ENCODE results near the gene PCDHB1. TPM values are rescaled to one million over a fixed set of nuclear protein-coding genes. Genes with fewer than 3 reads are reported as not detected.

Gene PCDHB1
- total RNA-seq, 1 experiment from 2014 or later, result not detected

- DNase-seq (ENCODE audit: low read depth, low spot score) (no peak), ATAC-seq (no peak)
- Histone ChIP-seq H3K9me3 (ENCODE audit: control insufficient read depth in 1 of 2, insufficient read depth in 1 of 2, low read depth in 1 of 2, low read length in 2 of 2) (no peaks in the 10 kb centered on the region; a peak in 1 of 4 replicates), H2AFZ (ENCODE audit: low read depth, low read length, poor library complexity, severe bottlenecking) (no peak overlapping the region), H3K27me3 (ENCODE audit: insufficient read depth, low read length) (no peaks in the 10 kb centered on the region), H3K4me3 (replicated peaks in 1 of 2; ENCODE audit: low read depth in 1 of 2, low read length in 2 of 2) (no peak overlapping the region), H3K9me2 (ENCODE audit: insufficient read depth) (no peaks in the 10 kb centered on the region), H3K9ac (ENCODE audit: low read length) (no peak overlapping the region), H3K27ac (ENCODE audit: low read depth, low read length) (no peak overlapping the region), H3K79me2 (ENCODE audit: insufficient read depth, low read length) (no peaks in the 10 kb centered on the region), H3K4me1 (ENCODE audit: control insufficient read depth in 1 of 2, insufficient read depth in 2 of 2, low read length in 2 of 2) (no peaks in the 10 kb centered on the region), H3K4me2 (ENCODE audit: low read length) (no peak overlapping the region), H4K20me1 (ENCODE audit: insufficient read depth) (no peaks in the 10 kb centered on the region), H3K36me3 (ENCODE audit: control insufficient read depth in 1 of 2, insufficient read depth in 2 of 2, low read length in 2 of 2) (no peaks in the 10 kb centered on the region)
- ChIA-PET POLR2A (no interaction called here), CTCF (no interaction called here), RAD21 (ENCODE audit: low non-redundant PET in 1 of 2, low total read pairs in 2 of 2, uncharacterized antibody in 2 of 2, unreplicated experiment in 2 of 2) (no interaction called here)
- BruUV-seq (replicated peaks), result no TSS peak
- intact Hi-C loops (cut with micrococcal nuclease), result no loop called here
- TF ChIP-seq POLR2AphosphoS5 (IDR thresholded peaks at IDR 0.05; ENCODE audit: low read depth, low read length) (no peak), FOSL1 (IDR thresholded peaks at IDR 0.05; ENCODE audit: low read depth) (no peak), SRF (IDR thresholded peaks at IDR 0.05; ENCODE audit: low read depth) (no peak), YY1 (IDR thresholded peaks at IDR 0.05; ENCODE audit: extremely low read depth, insufficient replicate concordance, low read depth, low read length) (no peak), SIN3A (IDR thresholded peaks at IDR 0.05; ENCODE audit: low read depth) (no peak), ZBTB33 (IDR thresholded peaks at IDR 0.05; ENCODE audit: extremely low read depth, insufficient replicate concordance, low read length) (no peak), ZFX (IDR thresholded peaks at IDR 0.05) (no peak), POLR2A (IDR thresholded peaks at IDR 0.05; ENCODE audit: borderline replicate concordance, extremely low read depth, insufficient read depth, insufficient read length) (no peak), ZNF274 (IDR thresholded peaks at IDR 0.05; ENCODE audit: low read depth, low read length) (no peak)
These were observed 26.7 kb downstream of the PCDHB1 start for GRCh38 chr5:141077826-141078225.

- no TSS peak for BruUV-seq (replicated peaks)
- Histone ChIP-seq H3K4me2 (ENCODE audit: low read length) (no peak overlapping the region), H3K9me3 (ENCODE audit: control insufficient read depth in 1 of 2, insufficient read depth in 1 of 2, low read depth in 1 of 2, low read length in 2 of 2) (no peaks in the 10 kb centered on the region; a peak in 1 of 4 replicates), H2AFZ (ENCODE audit: low read depth, low read length, poor library complexity, severe bottlenecking) (no peak overlapping the region), H3K9me2 (ENCODE audit: insufficient read depth) (no peaks in the 10 kb centered on the region), H3K27ac (ENCODE audit: low read depth, low read length) (no peak overlapping the region), H3K4me3 (replicated peaks in 1 of 2; ENCODE audit: low read depth in 1 of 2, low read length in 2 of 2) (no peak overlapping the region), H3K79me2 (ENCODE audit: insufficient read depth, low read length) (no peaks in the 10 kb centered on the region), H3K9ac (ENCODE audit: low read length) (no peak overlapping the region), H3K4me1 (ENCODE audit: control insufficient read depth in 1 of 2, insufficient read depth in 2 of 2, low read length in 2 of 2) (no peaks in the 10 kb centered on the region), H3K36me3 (ENCODE audit: control insufficient read depth in 1 of 2, insufficient read depth in 2 of 2, low read length in 2 of 2) (no peaks in the 10 kb centered on the region), H4K20me1 (ENCODE audit: insufficient read depth) (no peaks in the 10 kb centered on the region), H3K27me3 (ENCODE audit: insufficient read depth, low read length) (no peaks in the 10 kb centered on the region)
- intact Hi-C loops (cut with micrococcal nuclease), result loop anchor here (10.0 kb wide), 1 partner anchor 483 kb away; no protein-coding TSS in a partner anchor
- DNase-seq (ENCODE audit: low read depth, low spot score) (no peak), ATAC-seq (no peak)
- TF ChIP-seq FOSL1 (IDR thresholded peaks at IDR 0.05; ENCODE audit: low read depth), result no peak
- no peak for TF ChIP-seq ZNF274 (IDR thresholded peaks at IDR 0.05; ENCODE audit: low read depth, low read length)
- TF ChIP-seq CTCF (IDR thresholded peaks at IDR 0.05 in 2 of 3, conservative IDR thresholded peaks at IDR 0.05 in 1 of 3; ENCODE audit: borderline replicate concordance in 1 of 3, insufficient read depth in 1 of 3, low read depth in 2 of 3, low read length in 2 of 3), result no peak
- ChIA-PET CTCF (no interaction called here), RAD21 (ENCODE audit: low non-redundant PET in 1 of 2, low total read pairs in 2 of 2, uncharacterized antibody in 2 of 2, unreplicated experiment in 2 of 2) (no interaction called here), POLR2A (no interaction called here)
These were observed 31.1 kb downstream of the PCDHB1 start for GRCh38 chr5:141082228-141082627.
